Liver (tissue), 9 donors: ENCODE results near the gene LEF1. TPM values are rescaled to one million over a fixed set of nuclear protein-coding genes. Genes with fewer than 3 reads are reported as not detected.

ENCODE experiments used
- DNase-seq: peaks from one replicate; pipeline ENCODE4 v3.0.0-alpha.2; 2017; ENCODE audit warnings: low spot score
- H3K27ac ChIP-seq, 2 donors: one replicate each; pipeline ENCODE4 v1.7.0; 2013; ENCODE audit warnings: inconsistent platforms in 2 of 2, low read length in 2 of 2, control low read depth in 1 of 2, low read depth in 1 of 2, mild to moderate bottlenecking in 1 of 2
- H3K27me3 ChIP-seq, 4 donors: one replicate each; pipeline versions ENCODE4 v1.6.1 to v1.7.0; 2013; ENCODE audit warnings: low read length in 3 of 4, inconsistent platforms in 1 of 4, mild to moderate bottlenecking in 1 of 4, moderate library complexity in 1 of 4; ENCODE audit not compliant: control insufficient read depth in 4 of 4, insufficient read depth in 4 of 4
- H3K36me3 ChIP-seq, 4 donors: one replicate each; pipeline versions ENCODE4 v1.6.1 to v1.7.0; 2013; ENCODE audit warnings: low read length in 3 of 4, mild to moderate bottlenecking in 3 of 4, low read depth in 1 of 4, moderate library complexity in 1 of 4; ENCODE audit not compliant: control insufficient read depth in 4 of 4, insufficient read depth in 3 of 4
- H3K4me1 ChIP-seq, 4 donors: one replicate each; pipeline versions ENCODE4 v1.6.1 to v1.7.0; 2013; ENCODE audit warnings: low read length in 3 of 4, mild to moderate bottlenecking in 3 of 4, moderate library complexity in 1 of 4; ENCODE audit not compliant: control insufficient read depth in 4 of 4, insufficient read depth in 4 of 4
- H3K4me3 ChIP-seq, 3 donors: one replicate each; pipeline versions ENCODE4 v1.6.1 to v1.7.0; 2013; ENCODE audit warnings: low read length in 3 of 3, control low read depth in 1 of 3, low read depth in 1 of 3, mild to moderate bottlenecking in 1 of 3
- H3K9ac ChIP-seq, 2 donors: one replicate each; pipeline ENCODE4 v1.7.0; 2013; ENCODE audit warnings: low read length in 2 of 2, mild to moderate bottlenecking in 2 of 2, moderate library complexity in 2 of 2, control low read depth in 1 of 2, low read depth in 1 of 2
- H3K9me3 ChIP-seq, 4 donors: one replicate each; pipeline versions ENCODE4 v1.6.1 to v1.7.0; 2013; ENCODE audit warnings: low read length in 3 of 4; ENCODE audit not compliant: control insufficient read depth in 4 of 4
- ATF3 ChIP-seq: IDR thresholded peaks from 2 replicates; pipeline ENCODE4 v1.6.1; 2016; ENCODE audit warnings: antibody characterized with exemption
- CTCF ChIP-seq: fragments of 150-350 bp; IDR thresholded peaks from 2 replicates; pipeline ENCODE4 v1.5.1; 2017; ENCODE audit warnings: improper control_type of control experiment, low read depth, low read length; ENCODE audit not compliant: missing input control
- EGR1 ChIP-seq, 2 donors: IDR thresholded peaks; 2 replicates each; pipeline ENCODE4 v1.6.1; 2016 to 2018; ENCODE audit warnings: antibody characterized with exemption in 2 of 2, low read depth in 2 of 2
- FOXA1 ChIP-seq: IDR thresholded peaks from 2 replicates; pipeline ENCODE4 v1.6.1; 2016; ENCODE audit warnings: antibody characterized with exemption
- FOXA2 ChIP-seq: IDR thresholded peaks from 2 replicates; pipeline ENCODE4 v1.6.1; 2016; ENCODE audit warnings: antibody characterized with exemption
- GABPA ChIP-seq, 2 donors: IDR thresholded peaks in 1 of 2; conservative IDR thresholded peaks in 1 of 2; 2 replicates each; pipeline ENCODE4 v1.6.1; 2016; ENCODE audit warnings: antibody characterized with exemption in 2 of 2, mild to moderate bottlenecking in 1 of 2, moderate library complexity in 1 of 2
- HNF4A ChIP-seq, 2 donors: conservative IDR thresholded peaks; 2 replicates each; pipeline ENCODE4 v1.6.1; 2016; ENCODE audit warnings: antibody characterized with exemption in 2 of 2, mild to moderate bottlenecking in 2 of 2
- HNF4G ChIP-seq: IDR thresholded peaks from 2 replicates; pipeline ENCODE4 v1.6.1; 2016; ENCODE audit warnings: antibody characterized with exemption
- JUND ChIP-seq, 2 donors: IDR thresholded peaks; 2 replicates each; pipeline ENCODE4 v1.6.1; 2016; ENCODE audit warnings: antibody characterized with exemption in 2 of 2
- MAX ChIP-seq: IDR thresholded peaks from 2 replicates; pipeline ENCODE4 v1.6.1; 2016; ENCODE audit warnings: antibody characterized with exemption
- NR2F2 ChIP-seq: IDR thresholded peaks from 2 replicates; pipeline ENCODE4 v1.6.1; 2016; ENCODE audit warnings: antibody characterized with exemption
- RAD21 ChIP-seq, 2 donors: IDR thresholded peaks; 2 replicates each; pipeline ENCODE4 v1.6.1; 2016; ENCODE audit warnings: antibody characterized with exemption in 2 of 2, mild to moderate bottlenecking in 2 of 2
- REST ChIP-seq: IDR thresholded peaks from 2 replicates; pipeline ENCODE4 v1.6.1; 2016; ENCODE audit warnings: antibody characterized with exemption, mild to moderate bottlenecking
- RXRA ChIP-seq, 2 donors: IDR thresholded peaks; 2 replicates each; pipeline ENCODE4 v1.6.1; 2017 to 2018; ENCODE audit warnings: antibody characterized with exemption in 2 of 2, mild to moderate bottlenecking in 1 of 2
- SP1 ChIP-seq: IDR thresholded peaks from 2 replicates; pipeline ENCODE4 v1.6.1; 2018; ENCODE audit warnings: antibody characterized with exemption, mild to moderate bottlenecking
- TAF1 ChIP-seq: conservative IDR thresholded peaks from 2 replicates; pipeline ENCODE4 v1.6.1; 2016; ENCODE audit warnings: antibody characterized with exemption, mild to moderate bottlenecking
- YY1 ChIP-seq: IDR thresholded peaks from 2 replicates; pipeline ENCODE4 v1.6.1; 2016; ENCODE audit warnings: antibody characterized with exemption, mild to moderate bottlenecking
- ZBTB33 ChIP-seq: IDR thresholded peaks from 2 replicates; pipeline ENCODE4 v1.6.1; 2016; ENCODE audit warnings: antibody characterized with exemption
- WGBS: extraction: QIAGEN DNeasy Blood & Tissue Kit; methylation state at CpG from one replicate; pipeline ENCODE4 v1.1.7; 2013; 5-methylcytosine and 5-hydroxymethylcytosine counted together
- polyA plus RNA-seq, 2 donors: library from polyadenylated mRNA; stranded (reverse) in 1 of 2; unstranded in 1 of 2; fragments of 200-250 nt in 1 of 2; fragments of >200 nt in 1 of 2; fragmentation: Nextera tagmentation in 1 of 2; extraction: Ambion mirVana in 1 of 2; gene quantifications; one replicate each; pipeline versions ENCODE4 v1.2.1 to v1.2.3, GENCODE V29; 2013 to 2015
- total RNA-seq, 2 donors: library from RNA; depleted of rRNA; stranded (reverse); fragments of >200 nt; gene quantifications; one replicate each; pipeline ENCODE4 v1.2.3, GENCODE V29; 2014
- donor health status: healthy.
- donor health status: healthy.
- donor health status: healthy.
- donor health status: healthy.
- donor health status: healthy.

Gene LEF1
- total and polyA plus RNA-seq, 4 donors: 0.22 to 6.4 (median 0.46) TPM

GRCh38 chr4:108103099-108103862, 65.5 kb downstream of the LEF1 start:
- no peak overlapping the region for H3K9ac ChIP-seq
- DNase-seq: no peak
- H3K36me3 ChIP-seq: no peaks in the 10 kb centered on the region
- no peaks in the 10 kb centered on the region for H3K4me1 ChIP-seq
- H3K9me3 ChIP-seq: no peaks in the 10 kb centered on the region
- WGBS: 87% methylated on average over 5 of the region's 5 CpGs
- H3K27me3 ChIP-seq: peaks cover 0 to 4% (median 0%) of the 10 kb centered on the region in 4 donors
- TF ChIP-seq ATF3: no peak
- no peak for TF ChIP-seq FOXA2
- TF ChIP-seq MAX: no peak
- TF ChIP-seq HNF4G: no peak
- TF ChIP-seq ZBTB33: no peak
- no peak for TF ChIP-seq REST
- TF ChIP-seq HNF4A (conservative IDR thresholded peaks at IDR 0.05): no peak
- TF ChIP-seq TAF1: no peak
- no peak for TF ChIP-seq JUND (IDR thresholded peaks at IDR 0.05)
- TF ChIP-seq RAD21 (IDR thresholded peaks at IDR 0.05): no peak
- no peak for TF ChIP-seq EGR1 (IDR thresholded peaks at IDR 0.05; ENCODE audit: low read depth in 2 of 2)
- TF ChIP-seq FOXA1: no peak
- no peak for TF ChIP-seq CTCF
- no peak for TF ChIP-seq SP1
- TF ChIP-seq GABPA (IDR thresholded peaks at IDR 0.05 in 1 of 2, conservative IDR thresholded peaks at IDR 0.05 in 1 of 2): no peak
- H3K4me3 ChIP-seq: no peak overlapping the region
- H3K27ac ChIP-seq: no peak overlapping the region

- no peaks in the 10 kb centered on the region for H3K36me3 ChIP-seq
- no peak overlapping the region for H3K27ac ChIP-seq
- no peak for TF ChIP-seq JUND (IDR thresholded peaks at IDR 0.05)
- TF ChIP-seq FOXA2: no peak
- TF ChIP-seq FOXA1: no peak
- no peak for TF ChIP-seq SP1
- TF ChIP-seq TAF1: no peak
- TF ChIP-seq EGR1 (IDR thresholded peaks at IDR 0.05; ENCODE audit: low read depth in 2 of 2): no peak
- TF ChIP-seq GABPA (IDR thresholded peaks at IDR 0.05 in 1 of 2, conservative IDR thresholded peaks at IDR 0.05 in 1 of 2): no peak
- TF ChIP-seq ATF3: no peak
- no peak for TF ChIP-seq YY1
- TF ChIP-seq MAX: no peak
- TF ChIP-seq NR2F2: no peak
- no peak for TF ChIP-seq REST
- no peak for TF ChIP-seq RXRA (IDR thresholded peaks at IDR 0.05)
- H3K4me1 ChIP-seq: no peaks in the 10 kb centered on the region
- H3K9ac ChIP-seq: no peak overlapping the region
- no peaks in the 10 kb centered on the region for H3K27me3 ChIP-seq
- DNase-seq: no peak
- 41% methylated on average over 1 of the region's 1 CpG for WGBS
- no peak overlapping the region for H3K4me3 ChIP-seq
- no peaks in the 10 kb centered on the region for H3K9me3 ChIP-seq
Observed at GRCh38 chr4:108100827-108101226, 67.9 kb downstream of the LEF1 start.
